GM19043 (cell line): ENCODE results near the gene GYPA.
A peak's percentile ranks its signal among the peaks of the same experiment; 100 is the strongest.
"Not testable (repeated sequence)": the region's sequence is repeated elsewhere in the genome, so short reads cannot be mapped to it uniquely, and the experiment has no call there.

Source experiments
- ATAC-seq: cut with Tn5 transposase; IDR thresholded peaks from one replicate; pipeline ENCODE4 v1.9.1; 2021; ENCODE audit warnings: low read depth; ENCODE audit not compliant: unreplicated experiment

GYPA gene

GRCh38 chr4:144140594-144141295 lies at the start of gene GYPA:
Gene GYPA, minus strand, starts transcription at chr4:144140718. Its CDS starts 83 bp downstream, at chr4:144140635.
- ATAC-seq: not testable (repeated sequence)

GRCh38 chr4:144190009-144190408 lies 49.5 kb upstream of the GYPA start:
- ATAC-seq: no peak

GRCh38 chr4:144189121-144189520 lies 48.6 kb upstream of the GYPA start:
- ATAC-seq: peak; percentile 85

- no peak for ATAC-seq
Measured at GRCh38 chr4:144185086-144185485, 44.6 kb upstream of the GYPA start.

GRCh38 chr4:144183165-144183564 lies 42.6 kb upstream of the GYPA start:
- no peak for ATAC-seq

GRCh38 chr4:144181391-144181790 lies 40.9 kb upstream of the GYPA start:
- ATAC-seq: peak; percentile 67

GRCh38 chr4:144179152-144179739 lies 38.7 kb upstream of the GYPA start:
- no peak for ATAC-seq

GRCh38 chr4:144178414-144178813 lies 37.9 kb upstream of the GYPA start:
- ATAC-seq: no peak

- ATAC-seq: no peak
Measured at GRCh38 chr4:144176476-144176875, 36.0 kb upstream of the GYPA start.

- ATAC-seq: peak; percentile 60
Measured at GRCh38 chr4:144174401-144175067, 34.0 kb upstream of the GYPA start.

GRCh38 chr4:144171697-144172096 lies 31.2 kb upstream of the GYPA start:
- no peak for ATAC-seq

- no peak for ATAC-seq
Measured at GRCh38 chr4:144169211-144169610, 28.7 kb upstream of the GYPA start.

- no peak for ATAC-seq
Measured at GRCh38 chr4:144154044-144154443, 13.5 kb upstream of the GYPA start.

GRCh38 chr4:144142690-144143326 lies 2.3 kb upstream of the GYPA start:
- ATAC-seq: peak; percentile 82

- no peak for ATAC-seq
Measured at GRCh38 chr4:144141493-144141892, 975 bp upstream of the GYPA start.

GRCh38 chr4:144139991-144140390 lies 527 bp downstream of the GYPA start:
- ATAC-seq: not testable (repeated sequence)

- not testable (repeated sequence) for ATAC-seq
Measured at GRCh38 chr4:144139547-144139946, 971 bp downstream of the GYPA start.

GRCh38 chr4:144138239-144138638 lies 2.3 kb downstream of the GYPA start:
- ATAC-seq: not testable (repeated sequence)

- ATAC-seq: not testable (repeated sequence)
Measured at GRCh38 chr4:144137137-144137931, 3.2 kb downstream of the GYPA start.

- not testable (repeated sequence) for ATAC-seq
Measured at GRCh38 chr4:144136189-144136588, 4.3 kb downstream of the GYPA start.
